ENCODE results near the gene RB1.
"Not testable (repeated sequence)": the region's sequence is repeated elsewhere in the genome, so short reads cannot be mapped to it uniquely, and the experiment has no call there.

Gene RB1

DNA sequence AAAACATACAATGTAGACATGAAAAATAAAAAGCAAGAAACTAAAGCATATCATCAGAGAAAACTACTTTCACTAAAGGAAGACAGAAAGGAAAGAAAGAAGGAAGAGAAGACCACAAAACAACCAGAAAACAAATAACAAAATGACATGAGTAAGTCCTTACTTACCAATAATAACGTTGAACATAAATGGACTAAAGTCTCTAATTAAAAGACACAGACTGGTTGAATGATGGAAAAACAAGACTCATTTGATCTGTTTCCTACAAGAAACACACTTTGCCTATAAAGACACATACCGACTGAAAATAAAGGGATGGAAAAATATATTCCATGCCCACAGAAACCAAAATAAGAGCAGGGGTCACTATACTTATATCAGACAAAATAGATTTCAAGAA, 46.0 kb downstream of the RB1 start:
- no peak for DNase-seq (ENCODE audit: low read depth in 2 of 2)

DNA sequence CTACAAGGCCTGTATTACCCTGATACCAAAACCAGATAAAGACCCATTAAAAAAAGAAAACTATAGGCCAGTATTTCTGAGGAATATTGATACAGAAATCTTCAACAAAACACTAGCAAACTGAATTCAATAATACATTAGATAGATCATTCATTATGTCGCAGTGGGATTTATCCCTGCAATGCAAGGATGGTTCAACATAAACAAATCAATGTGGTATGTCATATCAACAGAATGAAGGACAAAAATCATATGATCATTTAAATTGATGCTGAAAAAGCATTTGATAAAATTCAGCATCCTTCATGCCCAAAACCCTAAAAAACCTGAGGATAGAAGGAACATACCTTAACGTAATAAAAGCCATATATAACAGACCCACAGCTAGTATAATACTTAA, 50.0 kb downstream of the RB1 start:
- no peak for DNase-seq (ENCODE audit: low read depth in 2 of 2)

DNA sequence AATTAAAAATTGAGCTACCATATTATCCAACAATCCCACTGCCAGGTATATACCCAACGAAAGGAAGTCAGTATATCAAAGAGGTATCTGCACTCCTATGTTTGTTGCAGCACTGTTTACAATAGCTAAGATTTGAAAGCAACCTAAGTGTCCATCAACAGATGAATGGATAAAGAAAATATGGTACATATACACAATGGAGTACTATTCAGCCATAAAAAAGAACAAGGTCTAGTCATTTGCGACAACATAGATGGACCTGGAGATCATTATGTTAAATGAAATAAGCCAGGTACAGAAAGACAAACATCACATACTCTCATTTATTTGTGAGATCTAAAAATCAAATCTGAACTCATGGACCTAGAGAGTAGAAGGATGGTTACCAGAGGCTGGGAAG, 52.0 kb downstream of the RB1 start:
- not testable (repeated sequence) for DNase-seq (ENCODE audit: low read depth in 2 of 2)

DNA sequence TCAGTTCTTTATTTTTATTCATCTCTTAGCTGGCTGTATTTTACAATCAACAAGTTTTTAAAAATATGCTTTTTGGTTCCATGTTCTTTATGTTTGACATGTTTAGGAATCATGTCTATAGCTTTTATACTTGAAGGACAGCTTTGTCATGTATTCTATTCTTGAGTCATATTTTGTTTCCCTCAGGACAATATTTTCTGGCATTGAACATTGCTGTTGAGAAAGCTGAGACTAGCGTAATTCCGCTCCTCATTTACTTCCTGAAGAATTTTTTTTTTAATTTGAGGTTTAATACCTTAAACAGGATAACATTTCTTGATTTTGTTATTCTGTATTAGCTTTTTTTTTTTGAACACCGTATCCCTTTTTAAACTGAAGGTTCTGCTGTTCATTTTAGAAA, 53.2 kb downstream of the RB1 start:
- no peak for DNase-seq (ENCODE audit: low read depth in 2 of 2)

DNA sequence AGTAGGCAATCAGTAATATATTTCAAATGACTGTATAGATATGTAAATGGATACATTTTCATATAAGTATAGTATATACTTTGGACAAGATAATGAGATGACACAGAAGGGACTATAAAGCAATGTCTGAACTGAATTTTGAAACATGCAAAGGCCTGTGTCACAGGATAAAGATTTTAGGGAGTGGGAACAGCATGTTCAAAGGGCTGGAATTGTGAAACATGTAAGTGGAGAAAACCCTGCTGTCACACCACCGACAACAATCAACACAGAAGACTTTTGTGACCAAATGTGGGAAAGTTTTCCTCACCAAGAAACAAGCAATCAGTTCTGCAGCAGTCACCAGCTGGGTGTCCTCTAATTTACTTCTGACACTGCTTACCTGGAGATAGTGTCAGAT, 66.4 kb downstream of the RB1 start:
- no peak for DNase-seq (ENCODE audit: low read depth in 2 of 2)

DNA sequence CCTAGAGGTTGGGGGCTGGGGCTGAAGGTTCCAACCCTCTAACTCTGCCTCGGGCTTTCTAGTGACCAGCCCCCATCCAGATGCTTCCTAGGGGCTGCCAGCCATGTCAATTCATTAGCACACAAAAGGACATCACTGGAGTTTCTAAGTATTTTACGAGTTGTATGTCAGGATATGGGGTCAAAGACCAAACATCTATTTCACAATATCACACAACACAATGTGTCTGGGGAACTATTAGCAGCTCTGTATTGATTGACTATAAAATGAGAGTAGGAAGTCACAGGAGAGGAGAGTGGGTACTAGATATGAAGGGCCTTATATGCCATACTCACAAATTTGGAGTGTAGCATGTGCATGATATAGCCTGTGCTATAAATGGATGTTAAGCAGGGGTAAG, 67.3 kb downstream of the RB1 start:
- DNase-seq (ENCODE audit: low read depth in 2 of 2): no peak

DNA sequence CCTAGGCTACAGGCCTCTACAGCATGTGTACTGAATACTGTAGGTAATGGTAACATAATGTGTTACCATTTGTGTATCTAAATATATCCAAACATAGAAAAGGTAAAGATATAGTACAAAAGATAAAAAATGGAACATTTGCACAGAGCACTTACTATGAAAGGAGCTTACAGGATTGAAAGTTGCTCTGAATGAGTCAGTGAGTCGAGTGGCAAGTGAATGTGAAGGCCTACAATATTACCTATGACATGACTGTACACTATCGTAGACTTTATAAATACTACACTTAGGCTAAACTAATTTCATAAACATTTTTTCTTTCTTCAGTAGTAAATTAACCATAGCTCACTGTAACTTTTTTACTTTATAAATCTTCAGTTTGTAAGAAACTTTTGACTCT, 74.3 kb downstream of the RB1 start:
- DNase-seq (ENCODE audit: low read depth in 2 of 2): no peak

DNA sequence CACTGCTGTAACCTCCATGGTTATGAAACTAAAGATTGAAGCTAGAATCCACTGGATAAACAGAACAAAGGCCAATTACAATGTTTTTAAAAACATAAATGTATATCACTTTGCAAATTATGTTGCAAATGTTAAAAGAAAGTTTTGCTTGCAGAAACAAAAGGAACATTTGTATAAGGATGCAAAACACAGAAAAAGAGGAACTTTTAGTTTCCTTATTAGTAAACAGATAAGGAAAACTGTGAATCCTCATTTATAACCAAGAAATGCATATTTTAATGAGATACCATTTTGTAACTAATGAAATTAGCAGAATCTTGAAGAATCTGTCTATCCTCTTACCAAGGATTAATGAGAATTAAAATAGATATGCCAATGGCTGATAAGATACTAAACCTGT, 77.0 kb downstream of the RB1 start:
- no peak for DNase-seq (ENCODE audit: low read depth in 2 of 2)

DNA sequence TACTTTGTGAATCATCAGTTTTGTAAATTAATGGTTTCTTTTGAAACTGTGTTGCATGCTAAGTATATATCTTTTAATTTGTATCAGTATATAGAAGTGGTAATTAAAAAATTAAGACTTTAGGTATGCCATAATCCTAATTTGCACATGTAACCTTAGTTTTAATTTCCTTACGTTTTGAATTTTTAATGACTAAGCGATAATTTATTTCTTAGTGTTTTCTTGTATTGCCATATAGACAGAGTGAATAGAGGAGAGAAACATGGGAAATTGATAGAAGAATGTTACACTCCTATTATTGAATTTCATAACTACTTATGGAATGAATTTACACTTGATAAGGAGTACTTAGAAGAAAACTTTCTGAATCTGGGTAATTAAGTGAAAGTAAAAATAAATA, 79.8 kb downstream of the RB1 start:
- no peak for DNase-seq (ENCODE audit: low read depth in 2 of 2)

DNA sequence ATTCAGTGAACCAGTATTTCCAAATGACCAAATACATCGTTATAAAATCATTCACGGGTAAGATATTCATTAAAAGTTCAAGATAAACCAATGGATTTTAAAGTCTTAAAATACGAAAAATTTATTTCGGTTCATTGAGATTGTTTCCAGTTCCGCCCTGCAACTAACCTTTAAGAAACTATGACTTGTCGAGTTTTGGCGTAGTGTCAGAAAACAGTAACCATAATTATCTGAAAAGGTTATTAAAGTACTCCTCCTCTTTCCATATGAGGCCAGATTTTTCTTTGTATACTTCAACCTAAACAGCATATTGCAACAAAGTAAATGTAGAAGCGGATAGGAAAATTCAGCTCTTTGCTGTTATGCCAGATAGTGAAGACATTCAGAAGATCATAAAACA, 83.3 kb downstream of the RB1 start:
- DNase-seq (ENCODE audit: low read depth in 2 of 2): no peak

DNA sequence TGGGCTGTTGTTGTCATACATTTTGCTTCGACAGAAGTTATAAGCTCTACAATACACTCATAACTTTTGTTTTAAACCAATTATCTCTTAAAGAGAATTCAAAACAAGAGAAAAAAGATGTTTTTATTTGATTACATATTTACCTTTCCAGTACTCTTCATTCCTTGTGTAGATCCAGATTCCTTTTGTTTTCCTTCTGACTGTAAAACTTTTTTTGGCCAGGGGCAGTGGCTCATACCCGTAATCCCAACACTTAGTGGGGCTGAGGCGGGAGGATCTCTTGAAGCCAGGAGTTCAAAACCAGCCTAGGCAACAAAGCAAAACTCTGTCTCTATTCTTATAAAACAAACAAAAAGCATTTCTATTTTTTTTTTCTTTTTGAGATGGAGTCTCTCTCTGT, 87.7 kb downstream of the RB1 start:
- no peak for DNase-seq (ENCODE audit: low read depth in 2 of 2)

DNA sequence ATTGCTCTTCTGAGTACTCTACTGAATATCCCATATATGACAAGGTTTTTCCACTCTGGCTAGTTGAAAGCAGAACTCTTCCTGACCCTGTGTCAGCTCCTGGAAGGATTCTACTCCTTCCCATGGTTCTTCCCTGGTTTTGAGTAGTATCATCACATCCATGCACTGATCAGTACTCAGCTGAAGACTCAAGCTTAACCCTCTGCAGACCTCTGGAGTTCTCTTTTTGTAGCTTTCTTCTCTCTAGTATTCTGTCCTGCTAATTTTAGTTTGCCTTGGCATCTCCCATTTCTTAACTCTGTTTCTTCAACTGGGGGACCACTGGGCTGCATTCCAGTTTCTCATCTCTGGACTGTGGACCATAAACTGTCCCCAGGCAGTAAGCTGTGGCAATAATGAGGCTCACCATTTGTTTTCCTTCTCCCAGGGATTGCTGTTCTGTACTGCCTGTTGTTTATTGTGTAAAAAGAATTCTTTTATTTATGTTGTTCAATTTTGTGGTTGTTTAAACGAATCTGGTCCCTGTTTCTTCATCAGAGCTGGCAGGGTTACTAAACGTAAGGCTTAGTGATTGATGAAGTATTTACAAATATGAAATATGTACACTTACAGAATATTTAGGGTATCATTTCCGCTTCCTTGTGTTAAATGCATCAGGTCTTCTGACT, 89.6 kb downstream of the RB1 start:
- no peak for DNase-seq (ENCODE audit: low read depth in 2 of 2)

DNA sequence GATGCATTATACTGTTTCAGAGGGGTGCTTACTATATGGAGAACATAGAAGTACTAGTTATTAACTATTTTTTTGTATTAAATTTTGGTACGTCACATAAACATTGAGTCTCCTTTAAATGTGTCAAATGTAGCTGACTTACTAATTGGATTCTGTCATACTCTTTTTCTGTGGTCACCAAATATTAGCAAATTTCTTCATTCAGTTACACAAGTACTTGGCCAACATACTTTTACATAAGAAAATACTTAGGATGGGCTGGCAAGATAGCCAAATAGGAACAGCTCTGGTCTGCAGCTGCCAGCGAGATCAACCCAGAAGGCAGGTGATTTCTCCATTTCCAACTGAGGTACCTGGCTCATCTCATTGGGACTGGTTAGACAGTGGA, 90.1 kb downstream of the RB1 start:
- no peak for DNase-seq (ENCODE audit: low read depth in 2 of 2)

DNA sequence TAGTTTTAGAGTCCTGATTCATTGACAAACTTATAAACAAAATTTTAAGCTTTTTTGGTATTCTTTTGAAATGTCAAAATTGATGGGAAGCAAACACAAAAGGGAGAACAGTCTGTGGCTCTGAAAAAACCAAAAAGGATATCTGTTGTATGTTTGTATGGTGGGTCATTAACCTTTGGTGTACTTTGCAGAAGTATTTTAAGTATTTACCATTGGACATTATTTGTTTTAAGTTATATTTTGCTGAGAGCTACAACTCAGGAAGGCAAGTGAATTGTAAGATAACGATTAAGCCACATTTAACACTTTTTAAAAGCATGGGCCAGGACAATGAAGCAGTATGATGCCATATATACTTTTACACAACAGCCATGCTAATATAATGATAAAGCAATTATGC, 94.2 kb downstream of the RB1 start:
- DNase-seq (ENCODE audit: low read depth in 2 of 2): no peak

DNA sequence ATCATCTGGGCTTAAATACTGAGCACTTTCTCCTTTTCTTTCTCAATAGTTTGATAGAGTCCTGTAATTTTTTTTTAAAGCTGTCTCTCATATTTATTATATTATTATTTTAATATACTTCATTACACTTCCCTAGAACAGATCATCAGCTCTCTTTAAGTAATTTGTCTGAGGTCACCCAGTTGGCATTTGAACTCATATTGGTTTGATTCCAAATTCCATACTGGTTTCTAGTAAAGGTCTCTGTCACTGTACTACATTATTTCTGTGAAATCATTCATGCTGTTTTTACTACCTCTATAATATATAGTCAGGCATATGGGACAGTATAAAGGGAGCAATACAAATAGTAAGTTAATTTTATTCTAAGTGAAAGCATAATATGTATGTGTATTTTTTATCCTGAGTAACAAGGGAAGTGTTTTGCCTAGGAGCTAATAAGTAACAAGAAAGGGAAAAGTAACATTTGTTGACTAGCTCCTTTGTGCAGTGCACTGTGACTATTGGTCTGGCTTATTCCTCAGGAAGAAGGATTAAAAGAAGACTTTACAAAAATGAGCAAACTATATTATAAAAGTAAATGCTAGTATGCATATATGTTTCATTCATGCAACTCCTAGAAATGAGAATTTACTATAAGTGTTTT, 95.0 kb downstream of the RB1 start:
- DNase-seq (ENCODE audit: low read depth in 2 of 2): no peak

DNA sequence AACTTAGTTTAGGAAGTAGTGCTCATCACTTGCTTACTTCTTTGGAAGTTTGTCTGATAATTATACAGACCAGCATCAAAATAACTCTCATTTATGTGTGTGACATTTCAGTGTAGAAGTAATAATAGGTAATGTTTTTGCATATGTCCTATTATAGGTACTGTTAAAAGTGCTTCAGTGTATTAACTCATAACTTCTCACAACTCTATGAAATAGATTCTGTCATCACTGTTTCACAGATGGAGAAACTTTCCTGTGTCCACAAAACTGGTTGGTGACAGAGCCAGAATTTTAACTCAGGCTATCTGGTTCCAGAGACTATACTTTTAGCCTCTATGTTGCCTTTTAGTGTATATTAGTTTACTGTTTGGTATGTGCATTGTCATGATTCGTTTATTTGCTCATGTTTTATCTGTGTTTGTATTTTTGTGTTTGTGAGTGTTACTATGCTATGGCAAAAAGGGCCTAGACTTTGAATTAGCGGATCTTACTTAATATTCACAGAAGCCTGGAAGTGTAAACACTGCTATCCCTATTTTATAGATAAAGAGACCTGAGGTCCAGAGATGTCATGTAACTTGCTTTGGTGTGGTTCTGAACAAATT, 96.6 kb downstream of the RB1 start:
- DNase-seq (ENCODE audit: low read depth in 2 of 2): no peak

DNA sequence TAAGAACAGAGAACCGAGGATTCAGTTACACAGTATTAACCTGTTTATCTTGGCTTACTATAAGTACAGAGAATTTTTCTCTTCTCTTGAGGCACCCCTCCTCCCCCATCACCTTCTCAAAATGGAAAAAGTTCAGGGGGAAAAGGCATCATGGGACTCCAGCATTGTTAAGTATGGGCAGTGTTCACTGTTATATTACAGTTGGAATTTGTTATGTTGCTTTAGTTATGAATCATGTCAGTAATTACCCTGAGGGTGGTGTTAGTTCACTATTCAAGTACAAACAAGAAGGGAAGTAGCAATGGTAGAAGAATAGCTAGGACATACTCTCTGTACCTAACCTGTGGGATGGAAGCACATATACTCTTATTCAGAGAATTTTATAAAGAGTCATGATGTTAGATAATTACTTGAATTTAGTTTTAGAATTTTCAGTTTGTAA, 97.3 kb downstream of the RB1 start:
- DNase-seq (ENCODE audit: low read depth in 2 of 2): no peak

DNA sequence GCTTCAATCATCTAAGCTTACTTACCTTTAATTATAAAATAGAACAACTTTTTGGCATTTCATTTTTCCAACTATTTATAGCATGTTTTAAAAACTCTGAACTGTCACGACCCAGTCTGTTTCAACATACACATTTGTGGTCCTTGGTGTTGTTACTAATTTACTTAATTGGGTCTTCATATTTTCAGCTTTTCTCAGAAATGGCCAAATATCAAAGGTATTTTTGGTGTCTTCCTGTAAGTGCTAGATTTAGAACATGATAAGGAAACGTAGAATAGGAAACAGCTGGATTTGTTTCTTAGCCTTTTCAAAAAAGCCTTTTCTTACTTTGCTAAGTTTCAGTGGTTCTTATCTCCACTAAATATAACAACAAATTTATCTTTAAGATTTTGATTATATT, 97.9 kb downstream of the RB1 start:
- DNase-seq (ENCODE audit: low read depth in 2 of 2): no peak

DNA sequence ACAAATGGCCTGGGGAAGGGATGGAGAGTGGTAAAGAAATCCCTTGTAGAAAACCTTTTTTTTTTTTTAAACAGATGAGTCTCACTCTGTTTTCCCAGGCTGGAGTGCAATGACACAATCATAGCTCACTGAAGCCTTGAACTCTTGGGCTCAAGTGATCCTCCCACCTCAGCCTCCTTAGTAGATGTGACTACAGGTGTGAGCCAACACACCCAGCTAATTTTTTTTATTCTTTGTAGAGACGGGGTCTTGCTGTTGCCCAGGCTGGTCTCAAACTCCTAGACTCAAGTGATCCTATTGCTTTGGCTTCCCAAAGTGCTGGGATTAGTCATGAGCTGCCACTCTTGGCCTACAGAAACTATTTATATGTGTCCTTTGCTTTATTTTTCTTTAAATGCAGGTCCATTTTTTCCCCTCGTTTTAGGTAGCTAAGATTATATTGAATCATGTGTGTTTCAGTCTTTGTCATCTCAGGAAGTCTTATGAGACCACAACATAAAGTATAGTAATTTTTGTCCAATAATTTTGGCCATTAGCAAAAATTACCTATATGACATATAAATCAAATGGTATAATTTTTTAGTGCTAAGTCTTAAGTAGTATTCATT, 98.9 kb downstream of the RB1 start:
- DNase-seq (ENCODE audit: low read depth in 2 of 2): no peak

DNA sequence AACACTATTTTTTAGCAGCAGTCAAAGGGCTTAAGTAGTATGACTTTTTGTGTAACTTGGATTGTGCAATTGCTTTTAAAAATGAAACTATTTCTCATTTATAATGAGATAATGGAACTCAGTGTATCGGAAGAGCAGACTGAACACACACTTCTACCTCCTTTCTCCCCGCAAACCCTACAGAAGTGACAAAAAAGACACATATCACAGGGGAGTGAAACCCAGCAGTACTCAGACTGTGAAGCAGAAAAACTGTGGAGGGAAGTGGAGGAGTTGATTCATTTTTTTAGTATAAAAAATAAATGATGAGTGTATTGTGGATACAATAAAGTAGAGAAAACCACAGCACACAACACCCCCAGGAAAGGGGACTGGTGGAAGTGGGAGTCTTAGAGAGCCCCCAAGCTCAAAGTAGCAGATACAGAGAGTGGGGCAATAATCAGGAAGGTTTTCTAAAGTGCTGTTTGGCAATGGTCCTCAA, 99.6 kb downstream of the RB1 start:
- no peak for DNase-seq (ENCODE audit: low read depth in 2 of 2)

DNA sequence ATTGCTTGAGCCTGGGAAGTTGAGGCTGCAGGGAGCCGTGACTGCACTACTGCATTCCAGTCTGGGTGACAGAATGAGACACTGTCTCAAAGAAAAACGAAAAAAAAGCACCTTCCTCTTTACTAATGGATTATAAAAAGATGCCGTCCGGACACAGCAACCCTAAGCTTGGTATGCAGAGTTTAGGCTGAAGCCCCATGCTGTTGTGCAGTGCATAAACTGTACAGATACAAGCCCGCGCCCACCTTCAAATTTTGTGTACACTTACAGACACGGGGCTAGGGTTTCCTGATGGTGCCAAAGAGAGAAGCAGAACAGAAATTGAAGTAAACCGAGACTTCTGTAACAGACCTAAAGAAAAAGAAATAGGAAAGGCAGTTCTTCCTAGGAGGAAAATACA, 100.4 kb downstream of the RB1 start:
- no peak for DNase-seq (ENCODE audit: low read depth in 2 of 2)

DNA sequence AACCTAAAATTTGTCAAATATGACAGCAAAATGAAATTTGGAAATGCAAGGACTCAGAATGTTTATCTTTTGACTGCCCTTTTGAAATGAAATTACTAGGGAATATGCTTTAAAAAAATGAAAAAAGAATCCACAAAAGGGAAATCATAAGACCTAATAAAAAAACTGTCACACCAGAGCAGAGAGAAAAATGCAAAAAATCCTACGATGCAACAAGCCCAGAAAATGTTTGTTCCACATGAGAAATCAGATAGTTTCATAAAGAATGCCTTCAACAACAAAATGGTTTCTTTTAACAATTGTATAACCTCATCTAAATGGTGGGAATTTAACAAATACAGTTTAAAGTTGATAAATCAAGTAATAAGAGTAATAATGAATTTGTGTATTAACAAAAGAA, 101.4 kb downstream of the RB1 start:
- no peak for DNase-seq (ENCODE audit: low read depth in 2 of 2)

DNA sequence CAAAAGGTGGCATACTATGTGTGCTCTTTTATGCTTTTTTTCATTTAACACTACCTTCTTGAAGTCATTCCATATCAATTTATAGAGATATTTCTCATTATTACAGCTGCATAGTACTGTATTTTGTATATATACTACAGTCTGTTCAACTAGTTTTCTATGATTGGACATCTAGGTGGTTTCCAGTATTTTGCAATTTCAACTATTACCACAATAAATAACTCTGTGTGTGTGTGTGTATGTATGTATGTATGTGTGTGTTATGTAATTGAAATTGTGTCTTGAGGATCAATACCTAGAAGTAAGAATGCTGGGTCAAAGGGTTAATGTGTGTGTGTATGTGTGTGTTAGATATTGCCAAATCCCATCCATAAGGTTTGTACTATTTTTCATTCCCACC, 102.3 kb downstream of the RB1 start:
- no peak for DNase-seq (ENCODE audit: low read depth in 2 of 2)
